C4-2B (cell line): ENCODE measurements around the gene WFDC12.

Experiments
- H3K27ac ChIP-seq: fragments of 450-650 bp; 2 replicates; pipeline ENCODE4 v1.5.1; 2017
- ZFX ChIP-seq: fragments of 450-650 bp; IDR thresholded peaks from 2 replicates; pipeline ENCODE4 v1.6.1; 2017
- TF ChIP-seq, protein P1 (sequence below): fragments of 450-650 bp; conservative IDR thresholded peaks from 2 replicates; pipeline ENCODE4 v1.5.1; 2017; ENCODE audit warnings: mild to moderate bottlenecking

Gene WFDC12

DNA sequence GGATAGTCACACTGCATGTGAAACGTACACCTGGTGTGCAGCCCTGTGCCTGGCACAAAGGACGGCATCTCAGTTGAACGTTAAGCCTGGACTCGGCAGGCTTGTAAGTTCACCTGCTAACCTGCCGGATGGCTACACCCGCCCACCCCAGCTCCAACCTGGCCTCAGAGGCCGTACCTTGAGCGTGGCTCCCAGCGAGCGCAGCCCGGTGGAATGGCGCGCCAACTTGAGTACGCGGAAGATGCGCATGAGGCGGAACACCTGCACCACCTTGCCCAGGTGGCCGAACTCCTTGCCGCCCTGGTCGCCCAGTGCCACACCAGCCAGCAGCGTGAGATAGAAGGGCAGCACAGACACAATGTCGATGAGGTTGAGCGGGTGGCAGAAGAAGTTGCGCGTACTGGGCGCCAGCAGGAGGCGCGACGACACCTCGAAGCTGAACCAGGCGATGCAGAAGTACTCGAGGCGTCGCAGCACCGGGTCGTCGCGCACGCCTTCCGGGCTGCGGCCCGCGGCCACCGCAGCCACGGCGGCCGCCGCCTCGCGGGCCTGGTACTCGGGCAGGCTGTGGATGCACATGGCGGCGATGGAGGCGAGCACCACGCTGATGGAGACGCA, 26.7 kb downstream of the WFDC12 start:
- no peak overlapping the region for H3K27ac ChIP-seq
- TF ChIP-seq, protein P1, sequence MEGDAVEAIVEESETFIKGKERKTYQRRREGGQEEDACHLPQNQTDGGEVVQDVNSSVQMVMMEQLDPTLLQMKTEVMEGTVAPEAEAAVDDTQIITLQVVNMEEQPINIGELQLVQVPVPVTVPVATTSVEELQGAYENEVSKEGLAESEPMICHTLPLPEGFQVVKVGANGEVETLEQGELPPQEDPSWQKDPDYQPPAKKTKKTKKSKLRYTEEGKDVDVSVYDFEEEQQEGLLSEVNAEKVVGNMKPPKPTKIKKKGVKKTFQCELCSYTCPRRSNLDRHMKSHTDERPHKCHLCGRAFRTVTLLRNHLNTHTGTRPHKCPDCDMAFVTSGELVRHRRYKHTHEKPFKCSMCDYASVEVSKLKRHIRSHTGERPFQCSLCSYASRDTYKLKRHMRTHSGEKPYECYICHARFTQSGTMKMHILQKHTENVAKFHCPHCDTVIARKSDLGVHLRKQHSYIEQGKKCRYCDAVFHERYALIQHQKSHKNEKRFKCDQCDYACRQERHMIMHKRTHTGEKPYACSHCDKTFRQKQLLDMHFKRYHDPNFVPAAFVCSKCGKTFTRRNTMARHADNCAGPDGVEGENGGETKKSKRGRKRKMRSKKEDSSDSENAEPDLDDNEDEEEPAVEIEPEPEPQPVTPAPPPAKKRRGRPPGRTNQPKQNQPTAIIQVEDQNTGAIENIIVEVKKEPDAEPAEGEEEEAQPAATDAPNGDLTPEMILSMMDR = no peak
- TF ChIP-seq ZFX = no peak

GRCh38 chr20:45096781-45097180, 27.5 kb downstream of the WFDC12 start:
- TF ChIP-seq ZFX = no peak
- TF ChIP-seq, protein P1 = no peak
- H3K27ac ChIP-seq = no peak overlapping the region

DNA sequence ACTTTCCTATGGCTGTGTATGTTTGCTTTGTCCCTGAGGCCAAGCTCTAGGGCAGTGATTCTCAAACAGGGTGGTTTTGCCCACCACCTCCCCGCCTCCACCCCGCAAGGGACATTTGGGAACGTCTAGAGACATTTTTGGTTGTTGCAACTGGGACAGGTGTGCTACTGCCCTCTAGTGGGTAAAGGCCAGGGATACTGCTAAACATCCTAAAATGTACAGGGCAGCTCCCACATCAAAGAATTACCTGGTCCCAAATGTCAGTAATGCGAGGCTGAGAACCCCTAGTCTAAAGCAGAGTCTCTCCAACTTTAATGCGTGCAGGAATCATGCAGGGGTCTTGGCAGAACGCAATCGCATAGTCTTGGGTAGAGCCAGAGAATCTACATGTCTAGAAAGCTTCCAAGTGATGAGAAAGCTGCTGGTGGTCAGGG, 28.4 kb downstream of the WFDC12 start:
- TF ChIP-seq ZFX = no peak
- TF ChIP-seq, protein P1 = peak; percentile 93
- no peak overlapping the region for H3K27ac ChIP-seq

- no peak overlapping the region; the same call in 1 of the 2 replicates for H3K27ac ChIP-seq
- TF ChIP-seq, protein P1 = no peak
- no peak for TF ChIP-seq ZFX
Observed at GRCh38 chr20:45094864-45095574, 29.2 kb downstream of the WFDC12 start.

DNA sequence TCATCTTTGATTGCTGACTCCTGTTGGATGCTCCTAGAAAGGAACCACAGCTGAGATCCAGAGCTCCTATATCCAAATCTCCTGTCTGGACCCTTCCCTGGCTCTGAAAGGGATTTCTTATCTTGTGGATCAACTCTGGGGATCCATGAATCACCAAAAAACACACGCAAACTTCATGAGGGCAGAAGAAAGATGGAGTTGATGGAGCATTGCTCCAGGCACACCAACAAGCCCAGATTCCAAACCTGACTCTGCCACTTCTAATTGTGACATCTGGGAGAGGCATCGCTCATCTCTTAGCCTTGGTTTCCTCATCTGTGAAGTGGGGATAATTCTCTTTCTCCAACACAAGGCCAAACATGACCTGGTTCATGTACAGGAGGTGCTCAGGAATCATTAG, 30.1 kb downstream of the WFDC12 start:
- TF ChIP-seq ZFX = no peak
- TF ChIP-seq, protein P1 = no peak
- no peak overlapping the region for H3K27ac ChIP-seq

- no peak overlapping the region for H3K27ac ChIP-seq
- TF ChIP-seq ZFX = no peak
- TF ChIP-seq, protein P1 = no peak
Observed at GRCh38 chr20:45092898-45093297, 31.4 kb downstream of the WFDC12 start.

DNA sequence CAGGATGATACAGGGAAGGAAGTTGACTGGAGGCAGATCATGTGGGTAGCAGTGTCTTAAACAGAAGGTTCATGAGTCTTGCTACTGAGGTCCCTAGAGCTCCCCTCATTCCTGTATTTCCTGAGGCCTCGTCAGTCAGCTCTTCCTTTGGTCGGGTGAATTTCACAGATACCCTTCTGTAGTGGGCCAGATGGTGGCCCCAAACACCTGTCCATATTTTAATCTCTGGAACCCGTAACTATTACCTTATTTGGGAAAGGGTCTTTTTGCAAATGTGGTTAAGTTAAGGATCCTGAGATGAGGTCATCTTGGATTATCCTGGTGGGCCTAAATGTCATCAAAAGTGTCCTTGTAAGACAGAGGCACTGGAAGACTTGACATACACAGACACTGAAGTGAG, 32.9 kb downstream of the WFDC12 start:
- no peak for TF ChIP-seq ZFX
- TF ChIP-seq, protein P1 = no peak
- H3K27ac ChIP-seq = no peak overlapping the region
